Measurements from ENCODE around the gene WDR88. TPM values are rescaled to one million over a fixed set of nuclear protein-coding genes. Genes with fewer than 3 reads are reported as not detected.
"Not testable (repeated sequence)": the region's sequence is repeated elsewhere in the genome, so short reads cannot be mapped to it uniquely, and the experiment has no call there.

Gene WDR88
- total RNA-seq, 4 donors from 2014 or later = not detected

DNA sequence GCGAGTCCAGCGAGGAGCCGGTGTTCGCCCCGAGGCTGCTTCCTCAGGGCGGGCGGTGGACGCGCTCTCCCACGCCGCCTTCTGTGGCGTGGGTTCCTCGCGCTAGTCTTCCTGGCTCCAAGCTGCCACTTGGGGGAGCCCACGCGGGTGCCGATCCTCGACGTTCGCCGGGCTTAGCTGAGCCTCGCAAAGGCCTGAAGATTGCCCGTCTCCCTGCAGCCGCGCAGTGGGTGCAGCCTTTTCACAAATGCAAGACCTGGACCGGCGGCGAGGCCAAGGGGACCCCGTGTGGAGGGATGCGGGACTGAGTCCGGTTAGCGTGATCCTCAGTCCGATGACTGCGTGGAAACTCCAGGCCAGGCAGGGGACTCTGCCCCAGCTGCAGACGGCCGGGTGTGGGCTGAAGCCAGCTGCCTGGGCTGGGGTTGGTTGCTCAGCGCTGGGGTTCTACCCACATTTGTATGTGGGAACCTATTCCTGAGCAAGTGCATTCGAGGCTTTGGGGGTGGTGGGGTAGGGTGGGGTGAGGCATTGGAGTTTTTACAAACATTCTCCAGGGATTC lies 45.6 kb downstream of the WDR88 start:
- peak in 1 of 2 donors; percentile 16 for ATAC-seq

DNA sequence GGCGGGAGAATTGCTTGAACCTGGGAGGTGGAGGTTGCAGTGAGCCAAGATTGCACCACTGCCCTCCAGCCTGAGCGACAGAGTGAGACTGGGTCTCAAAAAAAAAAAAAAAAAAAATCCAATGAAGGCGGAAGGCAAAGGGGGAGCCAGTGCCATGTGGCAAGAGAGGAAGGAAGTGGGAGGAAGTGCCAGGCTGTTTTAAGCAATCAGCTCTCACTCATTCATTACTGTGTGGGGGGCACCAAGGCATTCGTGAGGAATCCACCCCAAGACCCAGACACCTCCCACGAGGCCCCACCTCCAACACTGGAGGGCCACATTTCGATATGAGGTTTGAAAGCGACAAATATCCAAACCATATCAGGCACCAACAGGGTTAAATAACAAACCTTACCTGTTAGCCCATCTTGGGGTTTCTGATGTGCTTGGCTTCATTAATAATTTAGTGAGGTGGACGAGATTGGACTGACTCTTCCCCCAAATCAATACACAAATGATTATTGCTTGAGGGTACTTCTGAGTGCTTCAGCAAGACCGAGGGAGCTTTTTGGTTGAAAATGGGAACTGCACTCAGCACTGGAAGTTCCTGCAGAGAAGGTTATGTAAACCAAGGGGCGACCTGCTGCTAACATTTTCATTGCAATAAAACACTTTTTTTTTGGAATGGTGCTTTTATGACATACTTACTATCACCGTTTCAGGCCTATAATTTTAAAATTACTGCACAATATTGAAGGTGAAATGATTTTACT lies 54.7 kb downstream of the WDR88 start:
- H3K36me3 ChIP-seq = no peaks in the 10 kb centered on the region
- in situ Hi-C loops (cut with MboI; ENCODE audit: low sequenced_read_pairs in 4 of 4) = loop anchor here in 1 of 4 donors (5.0 kb wide), 1 partner anchor 44 kb away; no protein-coding TSS in a partner anchor
- DNase-seq = no peak

More for the DNA sequence above, 45.6 kb downstream of the WDR88 start:
- intact Hi-C loops (cut with DNase I; ENCODE audit: low total_unique reads) (loop anchor here (1.0 to 10.0 kb wide), 6 partner anchors 33 to 1497 kb away; partner anchors contain the start of genes CEBPA, CEBPG, CEP89 and FAAP24), in situ Hi-C loops (cut with MboI; ENCODE audit: low sequenced_read_pairs in 4 of 4) (no loop called here)
- peak overlapping the region; percentile 89 to 97 (median 92) for H3K27ac ChIP-seq
- H3K4me1 ChIP-seq = peaks cover 17 to 29% of the 10 kb centered on the region in 2 donors
- TF ChIP-seq, protein P1, sequence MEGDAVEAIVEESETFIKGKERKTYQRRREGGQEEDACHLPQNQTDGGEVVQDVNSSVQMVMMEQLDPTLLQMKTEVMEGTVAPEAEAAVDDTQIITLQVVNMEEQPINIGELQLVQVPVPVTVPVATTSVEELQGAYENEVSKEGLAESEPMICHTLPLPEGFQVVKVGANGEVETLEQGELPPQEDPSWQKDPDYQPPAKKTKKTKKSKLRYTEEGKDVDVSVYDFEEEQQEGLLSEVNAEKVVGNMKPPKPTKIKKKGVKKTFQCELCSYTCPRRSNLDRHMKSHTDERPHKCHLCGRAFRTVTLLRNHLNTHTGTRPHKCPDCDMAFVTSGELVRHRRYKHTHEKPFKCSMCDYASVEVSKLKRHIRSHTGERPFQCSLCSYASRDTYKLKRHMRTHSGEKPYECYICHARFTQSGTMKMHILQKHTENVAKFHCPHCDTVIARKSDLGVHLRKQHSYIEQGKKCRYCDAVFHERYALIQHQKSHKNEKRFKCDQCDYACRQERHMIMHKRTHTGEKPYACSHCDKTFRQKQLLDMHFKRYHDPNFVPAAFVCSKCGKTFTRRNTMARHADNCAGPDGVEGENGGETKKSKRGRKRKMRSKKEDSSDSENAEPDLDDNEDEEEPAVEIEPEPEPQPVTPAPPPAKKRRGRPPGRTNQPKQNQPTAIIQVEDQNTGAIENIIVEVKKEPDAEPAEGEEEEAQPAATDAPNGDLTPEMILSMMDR (IDR thresholded peaks at IDR 0.05 in 4 of 5, conservative IDR thresholded peaks at IDR 0.05 in 1 of 5) = peak in 3 of 5 experiments; percentile 40 to 47 (median 45)
- TF ChIP-seq POLR2A (IDR thresholded peaks at IDR 0.05) = no peak
- no peaks in the 10 kb centered on the region for H3K27me3 ChIP-seq
- DNase-seq = no peak
- no peaks in the 10 kb centered on the region for H3K9me3 ChIP-seq
- peak overlapping the region; percentile 77 to 100 (median 84) for H3K4me3 ChIP-seq
- H3K36me3 ChIP-seq = no peaks in the 10 kb centered on the region

DNA sequence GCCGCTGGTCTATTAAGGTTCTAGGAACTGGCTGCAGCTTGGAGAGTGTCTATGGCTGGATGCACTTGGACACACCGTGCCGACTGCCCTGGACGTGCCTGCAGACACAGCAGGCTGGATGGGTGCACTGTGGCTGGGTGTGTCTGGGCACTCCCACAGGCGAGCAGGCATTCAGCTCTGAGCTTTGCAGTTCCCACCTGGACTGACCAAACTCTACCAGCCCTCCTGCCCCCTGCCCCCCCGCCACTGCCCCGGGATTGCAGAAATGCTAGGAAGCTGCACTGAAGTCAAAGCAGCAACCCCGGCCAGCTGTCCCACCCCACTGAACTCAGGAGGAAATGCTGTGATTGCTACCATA lies 55.2 kb downstream of the WDR88 start:
- intact Hi-C loops (cut with DNase I; ENCODE audit: low total_unique reads) (no loop called here), in situ Hi-C loops (cut with MboI; ENCODE audit: low sequenced_read_pairs in 4 of 4) (loop anchor here in 1 of 4 donors (5.0 kb wide), 1 partner anchor 45 kb away; no protein-coding TSS in a partner anchor)
- Histone ChIP-seq H3K4me3 (no peak overlapping the region), H3K36me3 (no peaks in the 10 kb centered on the region), H3K4me1 (peaks cover 0 to 3% of the 10 kb centered on the region in 2 donors), H3K27me3 (no peaks in the 10 kb centered on the region), H3K9me3 (no peaks in the 10 kb centered on the region), H3K27ac (no peak overlapping the region)
- DNase-seq = no peak
- ATAC-seq = no peak
- no peak for TF ChIP-seq POLR2A (IDR thresholded peaks at IDR 0.05)
- TF ChIP-seq, protein P1 (IDR thresholded peaks at IDR 0.05 in 4 of 5, conservative IDR thresholded peaks at IDR 0.05 in 1 of 5) = no peak

More for the DNA sequence above, 54.7 kb downstream of the WDR88 start:
- H3K4me3 ChIP-seq = no peak overlapping the region
- no peak overlapping the region for H3K27ac ChIP-seq
- no peak for ATAC-seq
- TF ChIP-seq, protein P1 (IDR thresholded peaks at IDR 0.05 in 4 of 5, conservative IDR thresholded peaks at IDR 0.05 in 1 of 5) = no peak
- no peak for TF ChIP-seq POLR2A (IDR thresholded peaks at IDR 0.05)
- H3K9me3 ChIP-seq = no peaks in the 10 kb centered on the region
- no peaks in the 10 kb centered on the region for H3K27me3 ChIP-seq
- intact Hi-C loops (cut with DNase I; ENCODE audit: low total_unique reads) = no loop called here
- peaks cover 0 to 3% of the 10 kb centered on the region in 2 donors for H3K4me1 ChIP-seq

DNA sequence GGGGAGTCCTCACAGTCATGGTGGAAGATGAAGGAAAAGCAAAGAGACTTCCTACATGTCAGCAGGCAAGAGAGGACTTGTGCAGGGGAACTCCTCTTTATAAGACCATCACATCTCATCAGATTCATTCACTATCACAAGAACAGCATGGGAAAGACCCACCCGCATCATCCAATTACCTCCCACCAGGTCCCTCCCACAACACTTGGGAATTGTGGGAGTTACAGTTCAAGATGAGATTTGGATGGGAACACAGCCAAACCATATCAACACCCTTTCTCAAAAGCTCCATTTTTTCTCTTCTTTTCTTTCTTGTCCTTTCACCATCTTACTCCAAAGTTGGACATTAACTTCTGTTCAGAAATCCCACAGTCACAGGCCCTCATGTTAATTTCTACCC lies 57.5 kb downstream of the WDR88 start:
- no peak overlapping the region for H3K27ac ChIP-seq
- no peak overlapping the region for H3K4me3 ChIP-seq
- no peaks in the 10 kb centered on the region for H3K36me3 ChIP-seq
- H3K4me1 ChIP-seq = peaks cover 0 to 1% of the 10 kb centered on the region in 2 donors
- no peaks in the 10 kb centered on the region for H3K9me3 ChIP-seq
- TF ChIP-seq, protein P1 (IDR thresholded peaks at IDR 0.05 in 4 of 5, conservative IDR thresholded peaks at IDR 0.05 in 1 of 5) = no peak
- no peak for TF ChIP-seq POLR2A (IDR thresholded peaks at IDR 0.05)
- no peak for ATAC-seq
- no peak for DNase-seq
- in situ Hi-C loops (cut with MboI; ENCODE audit: low sequenced_read_pairs in 4 of 4) (loop anchor here in 1 of 4 donors (5.0 kb wide), 1 partner anchor 47 kb away; no protein-coding TSS in a partner anchor), intact Hi-C loops (cut with DNase I; ENCODE audit: low total_unique reads) (no loop called here)
- no peaks in the 10 kb centered on the region for H3K27me3 ChIP-seq

DNA sequence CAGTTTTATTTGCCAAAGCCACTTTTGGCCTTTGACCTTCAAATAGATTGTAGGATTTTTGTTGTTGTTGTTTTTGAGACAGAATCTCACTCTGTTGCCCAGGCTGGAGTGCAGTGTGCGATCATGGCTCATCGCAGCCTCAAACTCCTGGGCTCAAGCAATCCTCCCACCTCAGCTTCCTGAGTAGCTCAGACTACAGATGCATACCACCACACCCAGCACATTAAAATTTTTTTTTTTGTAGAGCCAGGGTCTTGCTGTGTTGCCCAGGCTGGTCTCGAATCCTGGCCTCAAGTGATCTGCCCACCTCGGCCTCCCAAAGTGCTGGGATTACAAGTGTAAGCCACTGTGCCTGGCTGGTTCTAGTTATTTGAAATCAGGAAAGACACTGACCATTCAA lies 59.2 kb downstream of the WDR88 start:
- H3K9me3 ChIP-seq; H3K4me3 ChIP-seq; intact Hi-C loops (cut with DNase I; ENCODE audit: low total_unique reads); ATAC-seq; DNase-seq; H3K27ac ChIP-seq; H3K36me3 ChIP-seq; H3K27me3 ChIP-seq; in situ Hi-C loops (cut with MboI; ENCODE audit: low sequenced_read_pairs in 4 of 4): not testable (repeated sequence)
- peaks cover 5 to 10% of the 10 kb centered on the region in 2 donors for H3K4me1 ChIP-seq

All from gastrocnemius medialis (tissue), 4 donors.